ENCODE data around the gene CYP51A1.
"Not testable (repeated sequence)": the region's sequence is repeated elsewhere in the genome, so short reads cannot be mapped to it uniquely, and the experiment has no call there.

CYP51A1 gene

GRCh38 chr7:92131093-92131492 lies 3.2 kb downstream of the CYP51A1 start:
- DNase-seq (ENCODE audit: low read depth) = no peak

GRCh38 chr7:92121681-92122080 lies 12.6 kb downstream of the CYP51A1 start:
- DNase-seq (ENCODE audit: low read depth) = no peak

GRCh38 chr7:92119213-92119759 lies 15.0 kb downstream of the CYP51A1 start:
- DNase-seq (ENCODE audit: low read depth) = no peak

GRCh38 chr7:92116949-92117348 lies 17.3 kb downstream of the CYP51A1 start:
- DNase-seq (ENCODE audit: low read depth) = no peak

- DNase-seq (ENCODE audit: low read depth) = no peak
Measured at GRCh38 chr7:92115821-92116220, 18.5 kb downstream of the CYP51A1 start.

- no peak for DNase-seq (ENCODE audit: low read depth)
Measured at GRCh38 chr7:92110857-92111256, 23.4 kb downstream of the CYP51A1 start.

- no peak for DNase-seq (ENCODE audit: low read depth)
Measured at GRCh38 chr7:92108821-92109220, 25.5 kb downstream of the CYP51A1 start.

GRCh38 chr7:92102862-92103261 lies 31.4 kb downstream of the CYP51A1 start:
- not testable (repeated sequence) for DNase-seq (ENCODE audit: low read depth)

- DNase-seq (ENCODE audit: low read depth) = no peak
Measured at GRCh38 chr7:92100534-92100933, 33.7 kb downstream of the CYP51A1 start.

- DNase-seq (ENCODE audit: low read depth) = no peak
Measured at GRCh38 chr7:92095380-92095779, 38.9 kb downstream of the CYP51A1 start.

- DNase-seq (ENCODE audit: low read depth) = no peak
Measured at GRCh38 chr7:92092210-92092609, 42.1 kb downstream of the CYP51A1 start.

- DNase-seq (ENCODE audit: low read depth) = no peak
Measured at GRCh38 chr7:92088266-92088665, 46.0 kb downstream of the CYP51A1 start.

- DNase-seq (ENCODE audit: low read depth) = not testable (repeated sequence)
Measured at GRCh38 chr7:92083922-92084321, 50.4 kb downstream of the CYP51A1 start.

GRCh38 chr7:92076509-92076908 lies 57.8 kb downstream of the CYP51A1 start:
- no peak for DNase-seq (ENCODE audit: low read depth)

GRCh38 chr7:92075455-92076158 lies 58.7 kb downstream of the CYP51A1 start:
- DNase-seq (ENCODE audit: low read depth) = no peak

- no peak for DNase-seq (ENCODE audit: low read depth)
Measured at GRCh38 chr7:92072708-92073107, 61.6 kb downstream of the CYP51A1 start.

GRCh38 chr7:92072121-92072520 lies 62.2 kb downstream of the CYP51A1 start:
- no peak for DNase-seq (ENCODE audit: low read depth)

GRCh38 chr7:92071032-92071431 lies 63.2 kb downstream of the CYP51A1 start:
- no peak for DNase-seq (ENCODE audit: low read depth)

- no peak for DNase-seq (ENCODE audit: low read depth)
Measured at GRCh38 chr7:92064438-92065029, 69.7 kb downstream of the CYP51A1 start.
